HepG2 (cell line): Measurements from ENCODE around the gene YWHAQ. TPM values are rescaled to one million over a fixed set of nuclear protein-coding genes. Genes with fewer than 3 reads are reported as not detected.

ENCODE experiments used
- ARHGAP35 ChIP-seq: sonication (generic); formaldehyde crosslinking; IDR thresholded peaks from 2 replicates; pipeline ENCODE4 v1.9.0; 2022; ENCODE audit warnings: mild to moderate bottlenecking, inconsistent platforms, moderate library complexity, missing genetic modification reagents, borderline replicate concordance
- ATF7-NPFF ChIP-seq: sonication (generic); formaldehyde crosslinking; IDR thresholded peaks from 2 replicates; pipeline ENCODE4 v1.8.1; 2023; ENCODE audit warnings: mild to moderate bottlenecking, low read depth, missing genetic modification reagents, moderate library complexity
- CEBPG ChIP-seq: IDR thresholded peaks from 2 replicates; pipeline ENCODE4 v1.6.1; 2016
- FLYWCH1 ChIP-seq: sonication (generic); formaldehyde crosslinking; IDR thresholded peaks from 2 replicates; pipeline ENCODE4 v1.8.1; 2023; ENCODE audit warnings: mild to moderate bottlenecking, missing genetic modification reagents
- FOXA3 ChIP-seq: IDR thresholded peaks from 2 replicates; pipeline ENCODE4 v1.6.1; 2016; ENCODE audit warnings: missing genetic modification reagents, missing compliant biosample characterization
- JUND ChIP-seq: sonication (generic); formaldehyde crosslinking; IDR thresholded peaks from 2 replicates; pipeline ENCODE4 v1.8.0; 2022; ENCODE audit warnings: mild to moderate bottlenecking, missing genetic modification reagents
- NCOA2 ChIP-seq: sonication (generic); formaldehyde crosslinking; IDR thresholded peaks from 2 replicates; pipeline ENCODE4 v1.8.0; 2022; ENCODE audit warnings: inconsistent platforms
- SALL2 ChIP-seq: sonication (generic); formaldehyde crosslinking; IDR thresholded peaks from 2 replicates; pipeline ENCODE4 v1.8.1; 2023; ENCODE audit warnings: mild to moderate bottlenecking, missing genetic modification reagents, inconsistent platforms
- SMARCC2 ChIP-seq: fragments of 450-650 bp; IDR thresholded peaks from 2 replicates; pipeline ENCODE4 v1.6.1; 2017; ENCODE audit warnings: antibody characterized with exemption, mild to moderate bottlenecking
- SPEN ChIP-seq: sonication (generic); formaldehyde crosslinking; IDR thresholded peaks from 2 replicates; pipeline ENCODE4 v1.5.1; 2020; ENCODE audit warnings: low read depth, mild to moderate bottlenecking, missing genetic modification reagents
- TBX2 ChIP-seq: sonication (generic); formaldehyde crosslinking; IDR thresholded peaks from 2 replicates; pipeline ENCODE4 v1.5.0; 2020; ENCODE audit warnings: missing genetic modification reagents, mild to moderate bottlenecking, borderline replicate concordance
- TCF12 ChIP-seq, 2 experiments: fragments of 450-650 bp in 1 of 2; sonication (generic) in 1 of 2; formaldehyde crosslinking in 1 of 2; IDR thresholded peaks; 2 replicates each; pipeline versions ENCODE4 v1.6.1 to v1.8.0; 2017 to 2022; ENCODE audit warnings: antibody characterized with exemption in 1 of 2, mild to moderate bottlenecking in 1 of 2, missing genetic modification reagents in 1 of 2, moderate library complexity in 1 of 2
- ZBTB7B ChIP-seq: sonication (generic); formaldehyde crosslinking; IDR thresholded peaks from 2 replicates; pipeline ENCODE4 v1.4.0; 2020; ENCODE audit warnings: missing genetic modification reagents
- ZFP37 ChIP-seq: sonication (generic); formaldehyde crosslinking; IDR thresholded peaks from 2 replicates; pipeline ENCODE4 v1.4.0; 2020; ENCODE audit warnings: missing genetic modification reagents, borderline replicate concordance
- ZFY ChIP-seq: sonication (generic); formaldehyde crosslinking; IDR thresholded peaks from 2 replicates; pipeline ENCODE4 v1.4.0; 2020; ENCODE audit warnings: missing genetic modification reagents
- ZNF510 ChIP-seq: sonication (generic); formaldehyde crosslinking; IDR thresholded peaks from 2 replicates; pipeline ENCODE4 v1.4.0; 2020; ENCODE audit warnings: low read depth, mild to moderate bottlenecking, missing genetic modification reagents
- ZNF790 ChIP-seq: sonication (generic); formaldehyde crosslinking; IDR thresholded peaks from 2 replicates; pipeline ENCODE4 v1.8.0; 2022; ENCODE audit warnings: missing genetic modification reagents, mild to moderate bottlenecking, borderline replicate concordance
- polyA plus RNA-seq, 8 experiments: library from polyadenylated mRNA; depleted of rRNA in 3 of 8; stranded (reverse) in 7 of 8; unstranded in 1 of 8; fragments of >200 nt; fragmentation: Illumina TruSeq in 4 of 8; extraction: Trizol in 4 of 8; gene quantifications; 2 replicates each; pipeline versions ENCODE4 v1.2.1 to v1.2.3, GENCODE V29; 2011 to 2016; ENCODE audit warnings: low read depth in 4 of 8, missing spikeins in 1 of 8, mixed read lengths in 1 of 8; ENCODE audit not compliant: insufficient read depth in 1 of 8
- total RNA-seq, 5 experiments: library from RNA; depleted of rRNA; stranded (reverse); fragments of >200 nt; fragmentation: Illumina TruSeq; extraction: Trizol; gene quantifications; 2 replicates each; pipeline ENCODE4 v1.2.3, GENCODE V29; 2016; ENCODE audit warnings: low read depth in 1 of 5
- TF ChIP-seq, protein P1 (sequence below): sonication (generic); formaldehyde crosslinking; IDR thresholded peaks from 2 replicates; pipeline ENCODE4 v1.5.0; 2020; ENCODE audit warnings: mild to moderate bottlenecking, missing genetic modification reagents, borderline replicate concordance
- TF ChIP-seq, protein P2 (sequence below): sonication (generic); formaldehyde crosslinking; IDR thresholded peaks from 2 replicates; pipeline ENCODE4 v1.5.0; 2020; ENCODE audit warnings: missing genetic modification reagents, mild to moderate bottlenecking, borderline replicate concordance
- TF ChIP-seq, protein P3 (sequence below): sonication (generic); formaldehyde crosslinking; IDR thresholded peaks from 2 replicates; pipeline ENCODE4 v1.4.0; 2020; ENCODE audit warnings: mild to moderate bottlenecking, missing genetic modification reagents
- TF ChIP-seq, protein P4 (sequence below): IDR thresholded peaks from 2 replicates; pipeline ENCODE4 v1.6.1; 2016; ENCODE audit warnings: missing genetic modification reagents, missing compliant biosample characterization
- TF ChIP-seq, protein P5 (sequence below): sonication (generic); formaldehyde crosslinking; IDR thresholded peaks from 2 replicates; pipeline ENCODE4 v1.8.0; 2022; ENCODE audit warnings: missing genetic modification reagents, mild to moderate bottlenecking, borderline replicate concordance

The YWHAQ gene
- total and polyA plus RNA-seq, 2 of the 13 experiments (the other 11 are each of a cell fraction or from before 2014, with no cell fraction given), result 160 to 304 TPM

DNA sequence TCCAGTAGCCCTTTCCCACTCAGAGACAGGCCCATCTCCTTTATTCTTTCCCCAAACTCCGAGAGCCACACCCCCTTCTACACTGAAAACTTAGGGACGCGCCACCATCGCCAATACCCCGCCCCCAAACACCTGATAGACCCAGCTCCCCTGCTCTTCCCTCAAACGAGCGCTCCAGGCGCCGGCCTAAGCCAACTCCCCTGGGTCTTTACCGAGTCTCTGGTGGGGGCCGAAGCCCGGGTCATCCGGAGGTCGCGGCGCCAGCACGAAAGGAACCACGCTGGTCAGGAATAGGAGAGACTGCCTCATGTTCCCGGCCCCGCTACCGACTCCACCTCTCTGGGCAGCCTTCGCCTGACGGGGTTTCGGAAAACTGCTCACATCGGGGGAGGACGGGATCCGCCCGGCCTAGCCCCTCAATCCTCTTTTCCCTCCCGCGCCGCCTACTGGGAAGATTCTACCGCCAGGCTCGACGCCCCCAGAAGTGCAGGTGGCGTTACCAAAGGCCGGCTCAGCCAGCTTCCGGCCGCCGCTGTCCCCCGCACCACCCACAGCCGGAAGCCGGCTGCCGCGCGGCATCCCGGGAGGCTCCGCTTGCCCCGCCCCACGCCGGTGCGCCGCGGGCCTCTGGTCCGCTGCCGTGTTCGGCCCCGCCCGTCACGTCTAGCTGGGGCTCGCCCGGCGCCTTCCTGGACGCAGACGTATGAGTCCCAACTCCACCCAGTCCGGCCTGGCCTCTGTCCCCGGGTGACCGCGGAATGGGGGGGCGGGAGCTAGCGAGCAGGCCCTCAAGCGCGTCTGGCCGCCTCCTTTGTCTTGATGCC, 75.3 kb downstream of the YWHAQ start, which contains the start of gene ADAM17 (continued):
- TF ChIP-seq, protein P1, sequence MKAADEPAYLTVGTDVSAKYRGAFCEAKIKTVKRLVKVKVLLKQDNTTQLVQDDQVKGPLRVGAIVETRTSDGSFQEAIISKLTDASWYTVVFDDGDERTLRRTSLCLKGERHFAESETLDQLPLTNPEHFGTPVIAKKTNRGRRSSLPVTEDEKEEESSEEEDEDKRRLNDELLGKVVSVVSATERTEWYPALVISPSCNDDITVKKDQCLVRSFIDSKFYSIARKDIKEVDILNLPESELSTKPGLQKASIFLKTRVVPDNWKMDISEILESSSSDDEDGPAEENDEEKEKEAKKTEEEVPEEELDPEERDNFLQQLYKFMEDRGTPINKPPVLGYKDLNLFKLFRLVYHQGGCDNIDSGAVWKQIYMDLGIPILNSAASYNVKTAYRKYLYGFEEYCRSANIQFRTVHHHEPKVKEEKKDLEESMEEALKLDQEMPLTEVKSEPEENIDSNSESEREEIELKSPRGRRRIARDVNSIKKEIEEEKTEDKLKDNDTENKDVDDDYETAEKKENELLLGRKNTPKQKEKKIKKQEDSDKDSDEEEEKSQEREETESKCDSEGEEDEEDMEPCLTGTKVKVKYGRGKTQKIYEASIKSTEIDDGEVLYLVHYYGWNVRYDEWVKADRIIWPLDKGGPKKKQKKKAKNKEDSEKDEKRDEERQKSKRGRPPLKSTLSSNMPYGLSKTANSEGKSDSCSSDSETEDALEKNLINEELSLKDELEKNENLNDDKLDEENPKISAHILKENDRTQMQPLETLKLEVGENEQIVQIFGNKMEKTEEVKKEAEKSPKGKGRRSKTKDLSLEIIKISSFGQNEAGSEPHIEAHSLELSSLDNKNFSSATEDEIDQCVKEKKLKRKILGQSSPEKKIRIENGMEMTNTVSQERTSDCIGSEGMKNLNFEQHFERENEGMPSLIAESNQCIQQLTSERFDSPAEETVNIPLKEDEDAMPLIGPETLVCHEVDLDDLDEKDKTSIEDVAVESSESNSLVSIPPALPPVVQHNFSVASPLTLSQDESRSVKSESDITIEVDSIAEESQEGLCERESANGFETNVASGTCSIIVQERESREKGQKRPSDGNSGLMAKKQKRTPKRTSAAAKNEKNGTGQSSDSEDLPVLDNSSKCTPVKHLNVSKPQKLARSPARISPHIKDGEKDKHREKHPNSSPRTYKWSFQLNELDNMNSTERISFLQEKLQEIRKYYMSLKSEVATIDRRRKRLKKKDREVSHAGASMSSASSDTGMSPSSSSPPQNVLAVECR, result peak; percentile 98
- TF ChIP-seq ZNF510 (CRISPR knock-in tag), result no peak; the same call in 1 of the 2 replicates
- peak; percentile 52; the same call in 1 of the 2 replicates for TF ChIP-seq ZFP37 (CRISPR knock-in tag)
- TF ChIP-seq CEBPG, result no peak
- peak; percentile 54 for TF ChIP-seq FOXA3
- peak; percentile 85 for TF ChIP-seq ARHGAP35 (CRISPR knock-in tag)
- peak; percentile 97 for TF ChIP-seq SPEN (CRISPR knock-in tag)
- no peak for TF ChIP-seq TCF12 (IDR thresholded peaks at IDR 0.05)
- no peak; the same call in 1 of the 2 replicates for TF ChIP-seq TCF12 (CRISPR knock-in tag; IDR thresholded peaks at IDR 0.05)
- peak; percentile 78; the same call in 1 of the 2 replicates for TF ChIP-seq TBX2 (CRISPR knock-in tag)
- TF ChIP-seq ZBTB7B (CRISPR knock-in tag), result peak; percentile 95
- TF ChIP-seq JUND (CRISPR knock-in tag), result no peak
- peak; percentile 87 for TF ChIP-seq ATF7-NPFF (CRISPR knock-in tag)
- peak; percentile 99 for TF ChIP-seq ZFY (CRISPR knock-in tag)
- TF ChIP-seq SALL2, result peak; percentile 96
- TF ChIP-seq ZNF790, result peak; percentile 92; the same call in 1 of the 2 replicates
- TF ChIP-seq, protein P2, sequence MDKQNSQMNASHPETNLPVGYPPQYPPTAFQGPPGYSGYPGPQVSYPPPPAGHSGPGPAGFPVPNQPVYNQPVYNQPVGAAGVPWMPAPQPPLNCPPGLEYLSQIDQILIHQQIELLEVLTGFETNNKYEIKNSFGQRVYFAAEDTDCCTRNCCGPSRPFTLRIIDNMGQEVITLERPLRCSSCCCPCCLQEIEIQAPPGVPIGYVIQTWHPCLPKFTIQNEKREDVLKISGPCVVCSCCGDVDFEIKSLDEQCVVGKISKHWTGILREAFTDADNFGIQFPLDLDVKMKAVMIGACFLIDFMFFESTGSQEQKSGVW (CRISPR knock-in tag), result no peak; the same call in 1 of the 2 replicates
- TF ChIP-seq NCOA2 (CRISPR knock-in tag), result peak; percentile 55
- TF ChIP-seq SMARCC2, result no peak
- TF ChIP-seq, protein P3, sequence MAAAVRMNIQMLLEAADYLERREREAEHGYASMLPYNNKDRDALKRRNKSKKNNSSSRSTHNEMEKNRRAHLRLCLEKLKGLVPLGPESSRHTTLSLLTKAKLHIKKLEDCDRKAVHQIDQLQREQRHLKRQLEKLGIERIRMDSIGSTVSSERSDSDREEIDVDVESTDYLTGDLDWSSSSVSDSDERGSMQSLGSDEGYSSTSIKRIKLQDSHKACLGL, result peak; percentile 74
- TF ChIP-seq, protein P4, sequence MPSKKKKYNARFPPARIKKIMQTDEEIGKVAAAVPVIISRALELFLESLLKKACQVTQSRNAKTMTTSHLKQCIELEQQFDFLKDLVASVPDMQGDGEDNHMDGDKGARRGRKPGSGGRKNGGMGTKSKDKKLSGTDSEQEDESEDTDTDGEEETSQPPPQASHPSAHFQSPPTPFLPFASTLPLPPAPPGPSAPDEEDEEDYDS (CRISPR knock-in tag), result peak; percentile 64
- TF ChIP-seq FLYWCH1 (CRISPR knock-in tag), result no peak
- TF ChIP-seq, protein P5, sequence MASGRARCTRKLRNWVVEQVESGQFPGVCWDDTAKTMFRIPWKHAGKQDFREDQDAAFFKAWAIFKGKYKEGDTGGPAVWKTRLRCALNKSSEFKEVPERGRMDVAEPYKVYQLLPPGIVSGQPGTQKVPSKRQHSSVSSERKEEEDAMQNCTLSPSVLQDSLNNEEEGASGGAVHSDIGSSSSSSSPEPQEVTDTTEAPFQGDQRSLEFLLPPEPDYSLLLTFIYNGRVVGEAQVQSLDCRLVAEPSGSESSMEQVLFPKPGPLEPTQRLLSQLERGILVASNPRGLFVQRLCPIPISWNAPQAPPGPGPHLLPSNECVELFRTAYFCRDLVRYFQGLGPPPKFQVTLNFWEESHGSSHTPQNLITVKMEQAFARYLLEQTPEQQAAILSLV, result peak; percentile 95
